ENCODE measurements around the gene WFIKKN2. TPM values are rescaled to one million over a fixed set of nuclear protein-coding genes. Genes with fewer than 3 reads are reported as not detected.

The WFIKKN2 gene
- polyA plus RNA-seq, 1 of the 3 experiments (the other 2 are of a cell fraction) = not detected

GRCh38 chr17:50867363-50868139 is 32.2 kb downstream of the WFIKKN2 start (continued):
- TF ChIP-seq USF2 (IDR thresholded peaks at IDR 0.05; ENCODE audit: borderline replicate concordance, low read depth, low read length) (no peak), SIN3A (IDR thresholded peaks at IDR 0.05; ENCODE audit: borderline replicate concordance, low read depth, low read length) (peak; percentile 62), POLR2AphosphoS5 (IDR thresholded peaks at IDR 0.05; ENCODE audit: low read depth, low read length) (peak; percentile 76), FOXJ3 (CRISPR knock-in tag; IDR thresholded peaks at IDR 0.05) (no peak), RAD21 (IDR thresholded peaks at IDR 0.05; ENCODE audit: low read length) (no peak; the same call in 1 of the 2 replicates), MEF2A (IDR thresholded peaks at IDR 0.05; ENCODE audit: borderline replicate concordance, low read depth) (peak; percentile 72; the same call in 1 of the 2 replicates), TCF12 (IDR thresholded peaks at IDR 0.05) (peak; percentile 41; the same call in 1 of the 2 replicates), JUND (IDR thresholded peaks at IDR 0.05) (peak; percentile 30; the same call in 1 of the 2 replicates), NRF1 (IDR thresholded peaks at IDR 0.05; ENCODE audit: low read depth, low read length) (no peak), MAX (IDR thresholded peaks at IDR 0.05; ENCODE audit: low read depth) (peak; percentile 65; the same call in 1 of the 2 replicates), TAF1 (IDR thresholded peaks at IDR 0.05; ENCODE audit: borderline replicate concordance, low read depth, low read length) (peak; percentile 68)
- TF ChIP-seq, protein P1, sequence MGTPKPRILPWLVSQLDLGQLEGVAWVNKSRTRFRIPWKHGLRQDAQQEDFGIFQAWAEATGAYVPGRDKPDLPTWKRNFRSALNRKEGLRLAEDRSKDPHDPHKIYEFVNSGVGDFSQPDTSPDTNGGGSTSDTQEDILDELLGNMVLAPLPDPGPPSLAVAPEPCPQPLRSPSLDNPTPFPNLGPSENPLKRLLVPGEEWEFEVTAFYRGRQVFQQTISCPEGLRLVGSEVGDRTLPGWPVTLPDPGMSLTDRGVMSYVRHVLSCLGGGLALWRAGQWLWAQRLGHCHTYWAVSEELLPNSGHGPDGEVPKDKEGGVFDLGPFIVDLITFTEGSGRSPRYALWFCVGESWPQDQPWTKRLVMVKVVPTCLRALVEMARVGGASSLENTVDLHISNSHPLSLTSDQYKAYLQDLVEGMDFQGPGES (IDR thresholded peaks at IDR 0.05; ENCODE audit: low read depth, low read length) = peak; percentile 87

DNA sequence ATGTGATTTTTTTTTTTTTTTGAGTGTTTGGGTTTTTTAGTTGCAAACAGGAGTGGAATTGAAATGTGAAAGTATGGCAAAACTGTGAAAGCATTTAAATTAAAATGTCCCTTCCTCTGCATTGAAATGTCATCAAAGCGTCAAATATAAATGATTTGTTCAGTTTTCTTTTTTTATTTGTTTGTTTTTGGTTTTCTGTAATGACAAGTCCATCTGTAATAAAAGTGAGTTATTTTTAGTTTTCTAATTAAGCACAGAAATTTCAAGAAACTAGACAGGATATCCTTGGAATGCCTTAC is 32.7 kb downstream of the WFIKKN2 start:
- H4K20me1 ChIP-seq (ENCODE audit: insufficient read depth) = peaks cover 23% of the 10 kb centered on the region
- H3K4me1 ChIP-seq (ENCODE audit: control insufficient read depth in 1 of 2, insufficient read depth in 2 of 2, low read depth in 1 of 2, low read length in 1 of 2) = peaks cover 7 to 41% of the 10 kb centered on the region in 2 experiments; a peak in 2 of 4 replicates
- no peaks in the 10 kb centered on the region for H3K9me3 ChIP-seq
- H3K36me3 ChIP-seq (replicated peaks in 1 of 2; ENCODE audit: control insufficient read depth in 1 of 2, insufficient read depth in 2 of 2, low read length in 1 of 2) = peaks cover 2 to 7% of the 10 kb centered on the region in 2 experiments
- peaks cover 37% of the 10 kb centered on the region for H3K79me2 ChIP-seq (ENCODE audit: insufficient read depth)
- H3K4me2 ChIP-seq = peak overlapping the region; percentile 91
- peaks cover 20% of the 10 kb centered on the region for H3F3A ChIP-seq (replicated peaks; ENCODE audit: insufficient read depth)
- POLR2A ChIA-PET = interaction anchor here (1.1 to 9.4 kb wide), 8 partner anchors 15 to 178 kb away, joined by 3 to 609 read pairs (median 84); no protein-coding TSS in a partner anchor
- CTCF ChIA-PET = interaction anchor here (1.0 to 22.4 kb wide), 4 partner anchors 10 to 83 kb away, joined by 3 to 820 read pairs (median 8); no protein-coding TSS in a partner anchor
- no peak for DNase-seq
- WGBS (ENCODE audit: low lambda C conversion rate) = 16% methylated on average over 1 of the region's 1 CpG
- TF ChIP-seq JUND (IDR thresholded peaks at IDR 0.05) = no peak
- TF ChIP-seq EZH2phosphoT487 (IDR thresholded peaks at IDR 0.05; ENCODE audit: borderline replicate concordance, low read depth) = no peak
- TF ChIP-seq CHD2 (IDR thresholded peaks at IDR 0.05; ENCODE audit: low read length, partially characterized antibody) = no peak
- no peak for TF ChIP-seq RAD21 (IDR thresholded peaks at IDR 0.05; ENCODE audit: low read length)
- TF ChIP-seq MEF2A (IDR thresholded peaks at IDR 0.05; ENCODE audit: borderline replicate concordance, low read depth) = no peak
- no peak for TF ChIP-seq USF2 (IDR thresholded peaks at IDR 0.05; ENCODE audit: borderline replicate concordance, low read depth, low read length)
- TF ChIP-seq EP300 (IDR thresholded peaks at IDR 0.05; ENCODE audit: borderline replicate concordance in 1 of 2, low read depth in 1 of 2, low read length in 1 of 2) = no peak
- no peak for TF ChIP-seq POLR2AphosphoS5 (IDR thresholded peaks at IDR 0.05; ENCODE audit: low read depth, low read length)
- TF ChIP-seq RXRA (IDR thresholded peaks at IDR 0.05; ENCODE audit: borderline replicate concordance, low read depth) = no peak
- TF ChIP-seq, protein P1 (IDR thresholded peaks at IDR 0.05; ENCODE audit: low read depth, low read length) = no peak
- TF ChIP-seq GATA2 (CRISPR knock-in tag; IDR thresholded peaks at IDR 0.05) = no peak
- TF ChIP-seq MAX (IDR thresholded peaks at IDR 0.05; ENCODE audit: low read depth) = no peak
- TF ChIP-seq CTCF (IDR thresholded peaks at IDR 0.05) = no peak
- no peak for TF ChIP-seq GABPA (IDR thresholded peaks at IDR 0.05; ENCODE audit: low read depth)
- no peak for TF ChIP-seq ELF1 (IDR thresholded peaks at IDR 0.05)
- no peak for TF ChIP-seq FOXJ3 (CRISPR knock-in tag; IDR thresholded peaks at IDR 0.05)
- no peak for TF ChIP-seq RFX5 (IDR thresholded peaks at IDR 0.05; ENCODE audit: low read length)
- H3K4me3 ChIP-seq (ENCODE audit: low read depth in 2 of 2, low read length in 1 of 2) = peak overlapping the region; percentile 79 to 85
- peak overlapping the region; percentile 97 to 100 for H3K27ac ChIP-seq (ENCODE audit: low read depth in 2 of 2, low read length in 1 of 2)
- peak overlapping the region; percentile 81 for H3K9ac ChIP-seq
- no peaks in the 10 kb centered on the region for H3K9me2 ChIP-seq
- H3K27me3 ChIP-seq (ENCODE audit: insufficient read depth) = no peaks in the 10 kb centered on the region
- H2AFZ ChIP-seq (ENCODE audit: low read depth) = peak overlapping the region; percentile 80
